GM10266 (cell line): Measurements from ENCODE around the gene STXBP5.

ENCODE experiments used
- DNase-seq: peaks from one replicate; pipeline ENCODE4 v3.0.0; 2012; ENCODE audit errors: extremely low spot score
- CTCF ChIP-seq: IDR thresholded peaks from 2 replicates; pipeline ENCODE4 v1.5.1; 2012; ENCODE audit warnings: mild to moderate bottlenecking, low read depth; ENCODE audit not compliant: control insufficient read depth, insufficient read depth; ENCODE audit errors: missing control alignments

STXBP5 gene

GRCh38 chr6:147177286-147177685 is 26.9 kb upstream of the STXBP5 start:
- no peak for DNase-seq

GRCh38 chr6:147178355-147178754 is 25.9 kb upstream of the STXBP5 start:
- no peak for TF ChIP-seq CTCF
- no peak for DNase-seq

More at GRCh38 chr6:147177286-147177685, 26.9 kb upstream of the STXBP5 start:
- TF ChIP-seq CTCF: no peak

- no peak for TF ChIP-seq CTCF
- DNase-seq: no peak
Observed at GRCh38 chr6:147179809-147180208, 24.4 kb upstream of the STXBP5 start.

GRCh38 chr6:147180926-147181325 is 23.3 kb upstream of the STXBP5 start:
- DNase-seq: no peak
- no peak for TF ChIP-seq CTCF

GRCh38 chr6:147184379-147184778 is 19.8 kb upstream of the STXBP5 start:
- DNase-seq: no peak
- no peak for TF ChIP-seq CTCF

GRCh38 chr6:147185216-147185615 is 19.0 kb upstream of the STXBP5 start:
- TF ChIP-seq CTCF: no peak
- no peak for DNase-seq

- no peak for TF ChIP-seq CTCF
Observed at GRCh38 chr6:147190556-147190955, 13.7 kb upstream of the STXBP5 start.

More at GRCh38 chr6:147190556-147190955, 13.7 kb upstream of the STXBP5 start:
- DNase-seq: no peak
